ENCODE data around the gene AURKAIP1.

AURKAIP1 gene

GRCh38 chr1:1398677-1399186 lies 23.7 kb upstream of the AURKAIP1 start:
- Histone ChIP-seq H3K4ac (ENCODE audit: low read depth, low read length) (peak overlapping the region; percentile 98), H2BK15ac (replicated peaks; ENCODE audit: low read depth) (no peak overlapping the region), H2BK120ac (ENCODE audit: low read depth, low read length) (peak overlapping the region; percentile 33), H3K9ac (ENCODE audit: low read length) (peak overlapping the region; percentile 98), H3K23ac (ENCODE audit: low read length) (peak overlapping the region; percentile 94), H3K4me3 (ENCODE audit: low read length) (peak overlapping the region; percentile 98), H3K79me2 (ENCODE audit: control insufficient read depth, insufficient read depth, low read length) (peaks cover 38% of the 10 kb centered on the region), H4K8ac (ENCODE audit: low read depth, low read length) (no peak overlapping the region), H2AK5ac (ENCODE audit: low read length) (no peak overlapping the region), H4K5ac (ENCODE audit: low read length) (no peak overlapping the region), H3K56ac (ENCODE audit: low read length) (peak overlapping the region; percentile 99), H3K36me3 (ENCODE audit: control insufficient read depth, insufficient read depth, low read length) (peaks cover 23% of the 10 kb centered on the region), H3K27ac (ENCODE audit: low read depth, low read length) (peak overlapping the region; percentile 46), H3K4me1 (ENCODE audit: control insufficient read depth, low read depth, low read length) (no peaks in the 10 kb centered on the region), H3K27me3 (ENCODE audit: insufficient read depth, low read length, poor library complexity) (no peaks in the 10 kb centered on the region), H3K4me2 (ENCODE audit: low read length) (peak overlapping the region; percentile 91), H3K79me1 (ENCODE audit: low read length) (peaks cover 33% of the 10 kb centered on the region), H3K18ac (ENCODE audit: low read length) (peak overlapping the region; percentile 63), H2BK5ac (ENCODE audit: low read length) (peak overlapping the region; percentile 55)
- WGBS (ENCODE audit: extremely low coverage, insufficient coverage, low lambda C conversion rate): no CpG with 5 or more reads among the region's 54 CpGs
- DNase-seq: no peak

- Histone ChIP-seq H2BK15ac (replicated peaks; ENCODE audit: low read depth) (no peak overlapping the region), H3K18ac (ENCODE audit: low read length) (no peak overlapping the region), H3K23ac (ENCODE audit: low read length) (no peak overlapping the region), H3K36me3 (ENCODE audit: control insufficient read depth, insufficient read depth, low read length) (peaks cover 27% of the 10 kb centered on the region), H3K4me2 (ENCODE audit: low read length) (peak overlapping the region; percentile 91), H3K4ac (ENCODE audit: low read depth, low read length) (no peak overlapping the region), H3K4me3 (ENCODE audit: low read length) (peak overlapping the region; percentile 98), H3K9ac (ENCODE audit: low read length) (peak overlapping the region; percentile 98), H2BK5ac (ENCODE audit: low read length) (no peak overlapping the region), H3K56ac (ENCODE audit: low read length) (peak overlapping the region; percentile 99), H3K27me3 (ENCODE audit: insufficient read depth, low read length, poor library complexity) (no peaks in the 10 kb centered on the region), H2BK120ac (ENCODE audit: low read depth, low read length) (no peak overlapping the region), H3K27ac (ENCODE audit: low read depth, low read length) (no peak overlapping the region), H3K4me1 (ENCODE audit: control insufficient read depth, low read depth, low read length) (no peaks in the 10 kb centered on the region), H3K79me2 (ENCODE audit: control insufficient read depth, insufficient read depth, low read length) (peaks cover 45% of the 10 kb centered on the region), H2AK5ac (ENCODE audit: low read length) (no peak overlapping the region), H4K5ac (ENCODE audit: low read length) (no peak overlapping the region), H4K8ac (ENCODE audit: low read depth, low read length) (no peak overlapping the region), H3K79me1 (ENCODE audit: low read length) (peaks cover 38% of the 10 kb centered on the region)
- no CpG with 5 or more reads among the region's 19 CpGs for WGBS (ENCODE audit: extremely low coverage, insufficient coverage, low lambda C conversion rate)
- no peak for DNase-seq
Observed at GRCh38 chr1:1397839-1398523, 23.0 kb upstream of the AURKAIP1 start.

GRCh38 chr1:1395166-1395565 lies 20.2 kb upstream of the AURKAIP1 start:
- no peak for DNase-seq
- no peak overlapping the region for H2BK5ac ChIP-seq (ENCODE audit: low read length)
- no peak overlapping the region for H3K18ac ChIP-seq (ENCODE audit: low read length)
- no peak overlapping the region for H4K5ac ChIP-seq (ENCODE audit: low read length)
- no peak overlapping the region for H3K4me2 ChIP-seq (ENCODE audit: low read length)
- H3K27ac ChIP-seq (ENCODE audit: low read depth, low read length): no peak overlapping the region
- no peak overlapping the region for H2AK5ac ChIP-seq (ENCODE audit: low read length)
- H2BK15ac ChIP-seq (replicated peaks; ENCODE audit: low read depth): no peak overlapping the region
- H3K79me2 ChIP-seq (ENCODE audit: control insufficient read depth, insufficient read depth, low read length): peaks cover 39% of the 10 kb centered on the region
- WGBS (ENCODE audit: extremely low coverage, insufficient coverage, low lambda C conversion rate): no CpG with 5 or more reads among the region's 11 CpGs
- no peaks in the 10 kb centered on the region for H3K4me1 ChIP-seq (ENCODE audit: control insufficient read depth, low read depth, low read length)
- H3K4me3 ChIP-seq (ENCODE audit: low read length): no peak overlapping the region
- H2BK120ac ChIP-seq (ENCODE audit: low read depth, low read length): no peak overlapping the region
- H3K27me3 ChIP-seq (ENCODE audit: insufficient read depth, low read length, poor library complexity): no peaks in the 10 kb centered on the region
- H3K9ac ChIP-seq (ENCODE audit: low read length): no peak overlapping the region
- H3K79me1 ChIP-seq (ENCODE audit: low read length): peaks cover 34% of the 10 kb centered on the region
- H3K23ac ChIP-seq (ENCODE audit: low read length): no peak overlapping the region
- H3K56ac ChIP-seq (ENCODE audit: low read length): no peak overlapping the region
- peaks cover 31% of the 10 kb centered on the region for H3K36me3 ChIP-seq (ENCODE audit: control insufficient read depth, insufficient read depth, low read length)
- no peak overlapping the region for H4K8ac ChIP-seq (ENCODE audit: low read depth, low read length)
- no peak overlapping the region for H3K4ac ChIP-seq (ENCODE audit: low read depth, low read length)

- Histone ChIP-seq H2BK15ac (replicated peaks; ENCODE audit: low read depth) (no peak overlapping the region), H3K27ac (ENCODE audit: low read depth, low read length) (no peak overlapping the region), H2BK5ac (ENCODE audit: low read length) (no peak overlapping the region), H3K18ac (ENCODE audit: low read length) (no peak overlapping the region), H3K23ac (ENCODE audit: low read length) (no peak overlapping the region), H3K4ac (ENCODE audit: low read depth, low read length) (no peak overlapping the region), H3K36me3 (ENCODE audit: control insufficient read depth, insufficient read depth, low read length) (peaks cover 35% of the 10 kb centered on the region), H3K4me1 (ENCODE audit: control insufficient read depth, low read depth, low read length) (no peaks in the 10 kb centered on the region), H3K79me1 (ENCODE audit: low read length) (peaks cover 29% of the 10 kb centered on the region), H3K4me3 (ENCODE audit: low read length) (no peak overlapping the region), H3K79me2 (ENCODE audit: control insufficient read depth, insufficient read depth, low read length) (peaks cover 34% of the 10 kb centered on the region), H3K56ac (ENCODE audit: low read length) (no peak overlapping the region), H4K8ac (ENCODE audit: low read depth, low read length) (no peak overlapping the region), H3K9ac (ENCODE audit: low read length) (no peak overlapping the region), H2BK120ac (ENCODE audit: low read depth, low read length) (no peak overlapping the region), H3K4me2 (ENCODE audit: low read length) (no peak overlapping the region), H4K5ac (ENCODE audit: low read length) (no peak overlapping the region), H2AK5ac (ENCODE audit: low read length) (no peak overlapping the region), H3K27me3 (ENCODE audit: insufficient read depth, low read length, poor library complexity) (no peaks in the 10 kb centered on the region)
- WGBS (ENCODE audit: extremely low coverage, insufficient coverage, low lambda C conversion rate): no CpG with 5 or more reads among the region's 7 CpGs
- DNase-seq: no peak
Observed at GRCh38 chr1:1394116-1394515, 19.1 kb upstream of the AURKAIP1 start.

- Histone ChIP-seq H2AK5ac (ENCODE audit: low read length) (no peak overlapping the region), H3K23ac (ENCODE audit: low read length) (no peak overlapping the region), H2BK120ac (ENCODE audit: low read depth, low read length) (no peak overlapping the region), H3K4me1 (ENCODE audit: control insufficient read depth, low read depth, low read length) (no peaks in the 10 kb centered on the region), H3K9ac (ENCODE audit: low read length) (no peak overlapping the region), H3K4me3 (ENCODE audit: low read length) (no peak overlapping the region), H3K27me3 (ENCODE audit: insufficient read depth, low read length, poor library complexity) (no peaks in the 10 kb centered on the region), H3K18ac (ENCODE audit: low read length) (no peak overlapping the region), H3K79me1 (ENCODE audit: low read length) (peaks cover 28% of the 10 kb centered on the region), H2BK5ac (ENCODE audit: low read length) (no peak overlapping the region), H3K79me2 (ENCODE audit: control insufficient read depth, insufficient read depth, low read length) (peaks cover 28% of the 10 kb centered on the region), H3K4ac (ENCODE audit: low read depth, low read length) (no peak overlapping the region), H3K4me2 (ENCODE audit: low read length) (no peak overlapping the region), H4K5ac (ENCODE audit: low read length) (no peak overlapping the region), H2BK15ac (replicated peaks; ENCODE audit: low read depth) (no peak overlapping the region), H3K56ac (ENCODE audit: low read length) (no peak overlapping the region), H3K27ac (ENCODE audit: low read depth, low read length) (no peak overlapping the region), H4K8ac (ENCODE audit: low read depth, low read length) (no peak overlapping the region), H3K36me3 (ENCODE audit: control insufficient read depth, insufficient read depth, low read length) (peaks cover 35% of the 10 kb centered on the region)
- DNase-seq: no peak
- no CpG with 5 or more reads among the region's 11 CpGs for WGBS (ENCODE audit: extremely low coverage, insufficient coverage, low lambda C conversion rate)
Observed at GRCh38 chr1:1393428-1393827, 18.4 kb upstream of the AURKAIP1 start.

- Histone ChIP-seq H3K4me3 (ENCODE audit: low read length) (no peak overlapping the region), H2AK5ac (ENCODE audit: low read length) (no peak overlapping the region), H2BK5ac (ENCODE audit: low read length) (no peak overlapping the region), H3K79me2 (ENCODE audit: control insufficient read depth, insufficient read depth, low read length) (peaks cover 24% of the 10 kb centered on the region), H2BK15ac (replicated peaks; ENCODE audit: low read depth) (no peak overlapping the region), H3K4me1 (ENCODE audit: control insufficient read depth, low read depth, low read length) (no peaks in the 10 kb centered on the region), H3K4me2 (ENCODE audit: low read length) (no peak overlapping the region), H3K4ac (ENCODE audit: low read depth, low read length) (no peak overlapping the region), H3K18ac (ENCODE audit: low read length) (no peak overlapping the region), H4K5ac (ENCODE audit: low read length) (no peak overlapping the region), H3K56ac (ENCODE audit: low read length) (no peak overlapping the region), H2BK120ac (ENCODE audit: low read depth, low read length) (no peak overlapping the region), H3K23ac (ENCODE audit: low read length) (no peak overlapping the region), H3K36me3 (ENCODE audit: control insufficient read depth, insufficient read depth, low read length) (peaks cover 36% of the 10 kb centered on the region), H3K27me3 (ENCODE audit: insufficient read depth, low read length, poor library complexity) (no peaks in the 10 kb centered on the region), H3K27ac (ENCODE audit: low read depth, low read length) (no peak overlapping the region), H3K9ac (ENCODE audit: low read length) (no peak overlapping the region), H4K8ac (ENCODE audit: low read depth, low read length) (no peak overlapping the region), H3K79me1 (ENCODE audit: low read length) (peaks cover 25% of the 10 kb centered on the region)
- WGBS (ENCODE audit: extremely low coverage, insufficient coverage, low lambda C conversion rate): no CpG with 5 or more reads among the region's 4 CpGs
- DNase-seq: no peak
Observed at GRCh38 chr1:1393014-1393413, 18.0 kb upstream of the AURKAIP1 start.
